ENCODE measurements around the gene DNMT1.
"Not testable (repeated sequence)": the region's sequence is repeated elsewhere in the genome, so short reads cannot be mapped to it uniquely, and the experiment has no call there.

Gene DNMT1

DNA sequence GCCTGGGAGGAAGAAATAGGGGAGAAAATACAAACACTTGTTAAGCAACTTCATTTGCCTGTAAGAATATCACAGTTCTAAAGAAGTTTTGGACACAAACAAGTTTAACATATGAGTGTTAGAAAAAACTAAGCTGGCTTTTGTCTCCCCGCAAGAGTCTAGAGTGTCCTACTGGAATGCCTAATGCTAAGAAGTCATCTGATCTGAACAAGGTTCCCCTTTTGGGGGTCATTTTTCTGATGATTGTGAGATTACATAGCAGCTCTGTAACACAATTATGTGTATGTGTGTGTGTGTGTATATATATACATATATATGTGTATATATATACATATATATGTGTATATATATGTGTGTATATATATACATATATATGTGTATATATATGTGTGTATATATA is 12.7 kb downstream of the DNMT1 start:
- Histone ChIP-seq H3K27ac (ENCODE audit: low read length) (no peak overlapping the region), H3K36me3 (ENCODE audit: control insufficient read depth in 1 of 2, insufficient read depth in 2 of 2, low read length in 2 of 2) (peaks cover 15 to 24% of the 10 kb centered on the region in 2 donors), H3K9me3 (ENCODE audit: control insufficient read depth in 1 of 2, low read length in 2 of 2) (no peaks in the 10 kb centered on the region), H3K4me1 (ENCODE audit: control insufficient read depth in 1 of 2, insufficient read depth in 2 of 2, low read length in 2 of 2) (no peaks in the 10 kb centered on the region), H3K27me3 (ENCODE audit: low read depth, low read length) (no peaks in the 10 kb centered on the region), H3K4me3 (ENCODE audit: low read depth in 1 of 2, low read length in 2 of 2) (no peak overlapping the region)

DNA sequence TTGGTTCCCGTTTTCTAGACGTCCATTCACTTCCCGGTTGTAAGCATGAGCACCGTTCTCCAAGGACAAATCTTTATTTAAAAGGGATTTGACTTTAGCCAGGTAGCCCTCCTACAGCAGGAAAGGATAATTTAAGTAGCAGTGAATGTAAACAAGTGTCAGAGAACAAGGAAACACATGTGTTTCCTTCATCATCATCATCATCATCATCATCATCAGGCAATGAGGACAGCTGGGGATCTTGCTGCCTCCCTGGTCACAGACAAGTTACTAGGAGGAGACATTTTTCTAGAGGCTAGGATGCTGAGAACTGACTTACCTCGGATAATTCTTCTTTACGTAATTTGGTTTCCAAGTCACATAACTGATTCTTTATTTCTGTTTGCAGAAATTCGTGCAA is 14.3 kb downstream of the DNMT1 start:
- Histone ChIP-seq H3K9me3 (ENCODE audit: control insufficient read depth in 1 of 2, low read length in 2 of 2) (no peaks in the 10 kb centered on the region), H3K4me1 (ENCODE audit: control insufficient read depth in 1 of 2, insufficient read depth in 2 of 2, low read length in 2 of 2) (no peaks in the 10 kb centered on the region), H3K27me3 (ENCODE audit: low read depth, low read length) (no peaks in the 10 kb centered on the region), H3K36me3 (ENCODE audit: control insufficient read depth in 1 of 2, insufficient read depth in 2 of 2, low read length in 2 of 2) (peaks cover 24 to 29% of the 10 kb centered on the region in 2 donors), H3K4me3 (ENCODE audit: low read depth in 1 of 2, low read length in 2 of 2) (no peak overlapping the region), H3K27ac (ENCODE audit: low read length) (no peak overlapping the region)

DNA sequence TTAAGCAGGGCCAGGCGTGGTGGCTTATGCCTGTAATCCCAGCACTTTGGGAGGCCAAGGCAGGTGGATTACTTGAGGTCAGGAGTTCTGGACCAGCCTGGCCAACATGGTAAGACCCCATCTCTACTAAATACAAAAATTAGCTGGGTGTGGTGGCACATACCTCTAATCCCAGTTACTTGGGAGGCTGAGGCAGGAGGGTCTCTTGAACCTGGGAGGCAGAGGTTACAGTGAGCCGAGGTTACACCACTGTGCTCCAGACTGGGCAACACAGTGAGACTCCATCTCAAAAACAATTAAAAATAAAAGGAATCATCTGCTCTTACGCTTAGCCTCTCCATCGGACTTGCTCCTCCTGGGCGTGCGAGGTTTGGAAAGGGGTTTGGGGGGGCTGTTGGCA is 14.7 kb downstream of the DNMT1 start:
- not testable (repeated sequence) for H3K9me3 ChIP-seq (ENCODE audit: control insufficient read depth in 1 of 2, low read length in 2 of 2); H3K4me1 ChIP-seq (ENCODE audit: control insufficient read depth in 1 of 2, insufficient read depth in 2 of 2, low read length in 2 of 2); H3K27ac ChIP-seq (ENCODE audit: low read length); H3K27me3 ChIP-seq (ENCODE audit: low read depth, low read length); H3K4me3 ChIP-seq (ENCODE audit: low read depth in 1 of 2, low read length in 2 of 2)
- H3K36me3 ChIP-seq (ENCODE audit: control insufficient read depth in 1 of 2, insufficient read depth in 2 of 2, low read length in 2 of 2): peaks cover 27 to 29% of the 10 kb centered on the region in 2 donors

DNA sequence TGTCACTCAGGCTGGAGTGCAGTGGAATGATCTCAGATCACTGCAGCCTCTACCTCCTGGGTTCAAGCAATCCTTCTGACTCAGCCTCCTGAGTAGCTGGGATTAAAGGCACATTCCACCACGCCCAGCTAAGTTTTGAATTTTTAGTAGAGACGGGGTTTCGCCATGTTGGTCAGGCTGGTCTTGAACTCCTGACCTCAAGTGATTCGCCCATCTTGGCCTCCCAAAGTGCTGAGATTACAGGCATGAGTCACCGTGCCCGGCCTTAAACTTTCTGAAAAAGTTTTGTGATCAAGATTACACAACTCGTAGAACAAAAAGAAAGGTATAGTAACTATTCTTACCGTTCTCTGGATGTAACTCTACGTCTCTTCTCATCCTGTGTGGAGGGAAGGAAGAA is 21.2 kb downstream of the DNMT1 start:
- no peaks in the 10 kb centered on the region for H3K9me3 ChIP-seq (ENCODE audit: control insufficient read depth in 1 of 2, low read length in 2 of 2)
- no peaks in the 10 kb centered on the region for H3K4me1 ChIP-seq (ENCODE audit: control insufficient read depth in 1 of 2, insufficient read depth in 2 of 2, low read length in 2 of 2)
- H3K27ac ChIP-seq (ENCODE audit: low read length): no peak overlapping the region
- no peak overlapping the region for H3K4me3 ChIP-seq (ENCODE audit: low read depth in 1 of 2, low read length in 2 of 2)
- peaks cover 30 to 34% of the 10 kb centered on the region in 2 donors for H3K36me3 ChIP-seq (ENCODE audit: control insufficient read depth in 1 of 2, insufficient read depth in 2 of 2, low read length in 2 of 2)
- H3K27me3 ChIP-seq (ENCODE audit: low read depth, low read length): no peaks in the 10 kb centered on the region

DNA sequence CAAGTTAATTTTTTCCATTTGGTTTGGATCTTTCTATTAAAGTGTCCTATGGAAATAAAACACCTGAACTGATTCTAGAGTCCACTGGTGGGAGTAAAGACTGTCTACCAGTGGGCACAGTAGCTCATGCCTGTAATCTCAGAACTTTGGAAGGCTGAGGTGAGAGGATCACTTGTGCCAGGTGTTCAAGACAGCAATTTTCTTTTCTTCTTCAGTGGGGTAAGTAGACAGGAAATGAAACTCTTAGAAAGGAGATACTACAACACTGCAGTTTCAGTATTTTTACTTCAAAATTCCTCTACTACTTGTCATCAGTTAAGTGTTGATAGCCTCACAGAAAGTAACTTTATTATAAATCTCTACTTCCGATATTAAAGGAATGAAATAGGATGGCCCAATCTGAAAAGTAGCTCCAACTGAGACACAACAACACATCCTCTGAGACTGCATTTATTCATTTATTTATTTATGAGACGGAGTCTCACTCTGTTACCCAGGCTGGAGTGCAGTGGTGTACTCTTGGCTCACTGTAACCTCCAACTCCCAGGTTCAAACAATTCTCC is 26.3 kb downstream of the DNMT1 start:
- Histone ChIP-seq H3K27ac (ENCODE audit: low read length) (no peak overlapping the region), H3K9me3 (ENCODE audit: control insufficient read depth in 1 of 2, low read length in 2 of 2) (no peaks in the 10 kb centered on the region), H3K4me1 (ENCODE audit: control insufficient read depth in 1 of 2, insufficient read depth in 2 of 2, low read length in 2 of 2) (no peaks in the 10 kb centered on the region), H3K27me3 (ENCODE audit: low read depth, low read length) (no peaks in the 10 kb centered on the region), H3K4me3 (ENCODE audit: low read depth in 1 of 2, low read length in 2 of 2) (no peak overlapping the region), H3K36me3 (ENCODE audit: control insufficient read depth in 1 of 2, insufficient read depth in 2 of 2, low read length in 2 of 2) (peaks cover 31 to 48% of the 10 kb centered on the region in 2 donors)

DNA sequence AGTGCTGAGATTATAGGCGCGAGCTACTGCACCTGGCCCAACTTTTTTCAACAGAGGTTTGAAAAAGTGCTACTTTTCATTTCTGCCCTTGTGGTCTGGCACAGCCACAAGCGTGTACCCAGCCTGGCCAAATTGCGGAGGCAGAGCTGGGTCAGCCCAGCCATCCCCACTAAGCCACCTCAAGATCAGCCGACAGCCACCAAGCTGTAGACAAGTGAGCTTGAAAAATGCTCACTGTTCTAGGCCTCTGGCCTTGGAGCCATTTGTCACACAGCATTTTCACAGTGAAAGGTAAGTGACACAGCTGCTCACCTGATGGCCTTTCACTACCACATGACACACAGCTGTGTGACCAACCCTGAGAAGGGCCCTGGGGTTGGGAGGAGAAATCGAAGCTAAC is 27.3 kb downstream of the DNMT1 start:
- no peak overlapping the region for H3K4me3 ChIP-seq (ENCODE audit: low read depth in 1 of 2, low read length in 2 of 2)
- no peaks in the 10 kb centered on the region for H3K4me1 ChIP-seq (ENCODE audit: control insufficient read depth in 1 of 2, insufficient read depth in 2 of 2, low read length in 2 of 2)
- no peak overlapping the region for H3K27ac ChIP-seq (ENCODE audit: low read length)
- H3K27me3 ChIP-seq (ENCODE audit: low read depth, low read length): no peaks in the 10 kb centered on the region
- H3K9me3 ChIP-seq (ENCODE audit: control insufficient read depth in 1 of 2, low read length in 2 of 2): no peaks in the 10 kb centered on the region
- peaks cover 28 to 54% of the 10 kb centered on the region in 2 donors for H3K36me3 ChIP-seq (ENCODE audit: control insufficient read depth in 1 of 2, insufficient read depth in 2 of 2, low read length in 2 of 2)

DNA sequence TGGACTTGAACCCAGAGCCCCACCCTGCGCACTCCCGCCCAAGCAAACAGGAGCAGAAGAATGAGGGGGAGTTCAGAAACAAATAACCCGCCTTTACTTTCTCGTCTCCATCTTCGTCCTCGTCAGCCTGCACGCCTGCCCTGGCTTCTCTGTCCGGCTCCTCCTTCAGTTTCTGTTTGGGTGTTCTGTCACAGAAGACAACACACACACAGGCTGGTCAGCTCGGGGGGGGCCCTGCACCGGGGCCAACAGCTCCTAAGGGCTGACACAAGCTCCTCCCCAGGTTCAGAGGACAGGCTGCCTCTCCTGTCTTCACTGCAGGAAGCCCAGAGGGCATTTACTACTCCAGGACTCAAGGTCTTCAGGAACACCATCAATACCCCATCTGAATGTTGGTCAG is 28.3 kb downstream of the DNMT1 start:
- H3K4me3 ChIP-seq (ENCODE audit: low read depth in 1 of 2, low read length in 2 of 2); H3K27me3 ChIP-seq (ENCODE audit: low read depth, low read length); H3K27ac ChIP-seq (ENCODE audit: low read length); H3K9me3 ChIP-seq (ENCODE audit: control insufficient read depth in 1 of 2, low read length in 2 of 2); H3K4me1 ChIP-seq (ENCODE audit: control insufficient read depth in 1 of 2, insufficient read depth in 2 of 2, low read length in 2 of 2): not testable (repeated sequence)
- peaks cover 28 to 63% of the 10 kb centered on the region in 2 donors for H3K36me3 ChIP-seq (ENCODE audit: control insufficient read depth in 1 of 2, insufficient read depth in 2 of 2, low read length in 2 of 2)

DNA sequence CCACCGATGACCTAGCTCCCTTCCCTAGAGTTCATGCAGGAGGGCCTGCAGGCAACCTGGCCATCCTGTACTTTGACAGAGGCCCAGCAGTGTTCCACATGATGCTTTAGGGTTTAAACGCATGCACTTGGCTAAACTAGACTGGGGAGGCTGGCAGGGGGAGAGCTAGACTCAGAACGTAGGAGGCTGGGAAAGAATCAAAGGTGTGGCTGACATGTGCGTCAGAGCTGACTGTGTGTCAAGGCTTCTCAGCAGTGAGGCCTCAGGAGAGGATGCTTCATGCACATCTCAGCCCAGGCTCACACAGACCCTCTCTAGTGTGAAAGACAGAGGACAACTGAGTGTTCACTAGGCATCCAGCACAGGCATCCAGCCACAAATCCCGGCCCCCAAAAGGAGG is 28.7 kb downstream of the DNMT1 start:
- Histone ChIP-seq H3K4me1 (ENCODE audit: control insufficient read depth in 1 of 2, insufficient read depth in 2 of 2, low read length in 2 of 2) (no peaks in the 10 kb centered on the region), H3K27me3 (ENCODE audit: low read depth, low read length) (no peaks in the 10 kb centered on the region), H3K9me3 (ENCODE audit: control insufficient read depth in 1 of 2, low read length in 2 of 2) (no peaks in the 10 kb centered on the region), H3K36me3 (ENCODE audit: control insufficient read depth in 1 of 2, insufficient read depth in 2 of 2, low read length in 2 of 2) (peaks cover 27 to 64% of the 10 kb centered on the region in 2 donors), H3K4me3 (ENCODE audit: low read depth in 1 of 2, low read length in 2 of 2) (no peak overlapping the region), H3K27ac (ENCODE audit: low read length) (no peak overlapping the region)

DNA sequence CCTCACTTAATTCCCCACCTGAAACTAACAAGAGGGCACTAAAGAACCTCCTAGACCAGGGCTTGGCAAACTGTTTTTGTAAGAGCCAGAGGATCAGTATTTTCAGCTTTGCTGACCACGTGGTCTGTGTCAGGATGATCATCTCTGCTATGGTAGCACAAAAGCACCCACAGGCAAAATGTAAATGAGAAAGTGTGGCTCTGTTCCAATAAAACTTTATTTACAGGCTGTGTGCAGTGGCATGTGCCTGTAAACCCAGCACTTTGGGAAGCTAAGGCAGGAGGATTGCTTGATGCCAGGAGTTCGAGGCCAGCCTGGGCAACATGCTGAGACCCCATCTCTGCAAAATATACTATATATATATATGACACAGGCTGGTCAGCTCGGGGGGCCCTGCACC is 31.2 kb downstream of the DNMT1 start:
- no peak overlapping the region for H3K4me3 ChIP-seq (ENCODE audit: low read depth in 1 of 2, low read length in 2 of 2)
- peaks cover 39 to 75% of the 10 kb centered on the region in 2 donors for H3K36me3 ChIP-seq (ENCODE audit: control insufficient read depth in 1 of 2, insufficient read depth in 2 of 2, low read length in 2 of 2)

DNA sequence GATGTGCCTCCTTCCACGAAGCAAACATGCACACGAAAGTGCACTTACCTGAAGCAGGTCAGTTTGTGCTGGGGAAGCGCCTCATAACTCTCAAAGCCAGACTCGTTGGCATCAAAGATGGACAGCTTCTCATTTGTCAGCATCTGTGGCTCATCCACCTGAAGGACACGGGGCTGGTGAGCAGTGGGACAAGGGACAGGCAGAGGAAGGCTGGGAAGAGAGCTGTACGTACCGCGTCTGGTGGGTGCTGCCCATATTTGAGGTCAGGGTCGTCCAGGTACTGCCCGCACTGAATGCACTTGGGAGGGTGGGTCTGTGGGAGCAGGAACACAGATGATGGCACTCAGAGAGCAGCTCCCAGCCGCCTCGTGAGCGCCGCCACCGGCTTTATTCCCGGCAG is 35.1 kb downstream of the DNMT1 start:
- no peaks in the 10 kb centered on the region for H3K27me3 ChIP-seq (ENCODE audit: low read depth, low read length)
- H3K4me3 ChIP-seq (ENCODE audit: low read depth in 1 of 2, low read length in 2 of 2): no peak overlapping the region
- peaks cover 40 to 85% of the 10 kb centered on the region in 2 donors for H3K36me3 ChIP-seq (ENCODE audit: control insufficient read depth in 1 of 2, insufficient read depth in 2 of 2, low read length in 2 of 2)

More for the DNA sequence above, 31.2 kb downstream of the DNMT1 start:
- H3K4me1 ChIP-seq (ENCODE audit: control insufficient read depth in 1 of 2, insufficient read depth in 2 of 2, low read length in 2 of 2): no peaks in the 10 kb centered on the region
- no peaks in the 10 kb centered on the region for H3K27me3 ChIP-seq (ENCODE audit: low read depth, low read length)
- no peak overlapping the region for H3K27ac ChIP-seq (ENCODE audit: low read length)
- no peaks in the 10 kb centered on the region for H3K9me3 ChIP-seq (ENCODE audit: control insufficient read depth in 1 of 2, low read length in 2 of 2)

DNA sequence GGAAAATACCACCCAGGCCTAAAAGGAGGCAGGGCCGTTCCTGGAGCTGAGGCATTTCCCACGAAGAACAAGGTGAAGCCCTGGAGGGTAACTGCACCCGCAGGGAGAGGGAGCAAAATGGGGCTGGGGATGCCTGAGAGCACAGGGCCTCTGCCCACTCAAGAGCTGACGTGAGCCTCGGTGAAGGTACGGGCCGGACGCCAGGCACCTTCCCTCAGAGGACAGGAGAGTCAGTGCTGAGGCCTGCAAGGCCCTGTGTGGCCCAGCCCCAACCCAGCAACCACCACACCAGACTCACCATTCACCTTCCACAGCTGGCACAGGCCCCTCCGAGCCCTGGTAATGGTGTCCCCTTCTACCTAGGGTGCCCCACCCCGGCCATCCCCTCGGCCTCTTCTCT is 36.3 kb downstream of the DNMT1 start:
- no peak overlapping the region for H3K4me3 ChIP-seq (ENCODE audit: low read depth in 1 of 2, low read length in 2 of 2)
- H3K36me3 ChIP-seq (ENCODE audit: control insufficient read depth in 1 of 2, insufficient read depth in 2 of 2, low read length in 2 of 2): peaks cover 47 to 90% of the 10 kb centered on the region in 2 donors
- no peaks in the 10 kb centered on the region for H3K4me1 ChIP-seq (ENCODE audit: control insufficient read depth in 1 of 2, insufficient read depth in 2 of 2, low read length in 2 of 2)
- H3K9me3 ChIP-seq (ENCODE audit: control insufficient read depth in 1 of 2, low read length in 2 of 2): no peaks in the 10 kb centered on the region
- no peak overlapping the region for H3K27ac ChIP-seq (ENCODE audit: low read length)
- H3K27me3 ChIP-seq (ENCODE audit: low read depth, low read length): no peaks in the 10 kb centered on the region

More for the DNA sequence above, 35.1 kb downstream of the DNMT1 start:
- H3K9me3 ChIP-seq (ENCODE audit: control insufficient read depth in 1 of 2, low read length in 2 of 2): no peaks in the 10 kb centered on the region
- H3K4me1 ChIP-seq (ENCODE audit: control insufficient read depth in 1 of 2, insufficient read depth in 2 of 2, low read length in 2 of 2): no peaks in the 10 kb centered on the region
- no peak overlapping the region for H3K27ac ChIP-seq (ENCODE audit: low read length)

DNA sequence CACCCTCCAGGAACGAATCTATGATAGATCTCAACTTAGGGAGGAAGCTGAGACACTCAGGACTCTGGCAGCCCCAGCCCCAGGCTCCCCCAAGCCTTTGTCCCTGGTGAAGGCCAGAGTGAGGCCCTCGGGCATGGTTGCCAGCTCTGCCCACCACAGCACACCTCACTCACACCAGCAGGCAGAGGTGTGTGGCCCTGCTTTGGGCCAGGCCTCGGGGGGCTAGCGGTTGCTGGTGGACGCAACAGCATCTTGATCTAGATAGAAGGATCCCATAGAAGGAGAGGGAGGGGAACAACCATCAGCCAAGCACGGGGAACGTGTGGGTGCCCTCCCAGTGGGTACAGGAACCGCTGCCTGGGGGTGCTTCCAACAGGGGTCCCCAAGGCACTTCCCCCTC is 36.7 kb downstream of the DNMT1 start:
- no peaks in the 10 kb centered on the region for H3K27me3 ChIP-seq (ENCODE audit: low read depth, low read length)
- peaks cover 47 to 87% of the 10 kb centered on the region in 2 donors for H3K36me3 ChIP-seq (ENCODE audit: control insufficient read depth in 1 of 2, insufficient read depth in 2 of 2, low read length in 2 of 2)
- H3K4me1 ChIP-seq (ENCODE audit: control insufficient read depth in 1 of 2, insufficient read depth in 2 of 2, low read length in 2 of 2): no peaks in the 10 kb centered on the region
- H3K9me3 ChIP-seq (ENCODE audit: control insufficient read depth in 1 of 2, low read length in 2 of 2): no peaks in the 10 kb centered on the region
- H3K4me3 ChIP-seq (ENCODE audit: low read depth in 1 of 2, low read length in 2 of 2): no peak overlapping the region
- no peak overlapping the region for H3K27ac ChIP-seq (ENCODE audit: low read length)

All from muscle layer of duodenum (tissue), 2 donors.